Transverse colon (tissue), 4 donors: Measurements from ENCODE around the gene TBC1D30. TPM values are rescaled to one million over a fixed set of nuclear protein-coding genes. Genes with fewer than 3 reads are reported as not detected.
A peak's percentile ranks its signal among the peaks of the same experiment; 100 is the strongest.

Experiments
- DNase-seq: peaks from one replicate; pipeline ENCODE4 v3.0.0-alpha.2; 2019
- H3K27ac ChIP-seq, 4 donors: fragments of 200-600 bp; sonication (generic); 2 replicates each; pipeline ENCODE4 v1.5.1; 2016 to 2018; ENCODE audit warnings: inconsistent platforms in 4 of 4
- H3K27me3 ChIP-seq: fragments of 200-600 bp; sonication (generic); 2 replicates; pipeline ENCODE4 v1.5.1; 2017; ENCODE audit warnings: inconsistent platforms
- H3K36me3 ChIP-seq, 4 donors: fragments of 200-600 bp; sonication (generic); 2 replicates each; pipeline ENCODE4 v1.5.1; 2017 to 2019; ENCODE audit warnings: inconsistent platforms in 4 of 4
- H3K4me1 ChIP-seq, 4 donors: fragments of 200-600 bp; sonication (generic); 2 replicates each; pipeline ENCODE4 v1.5.1; 2017 to 2020; ENCODE audit warnings: inconsistent platforms in 4 of 4
- H3K4me3 ChIP-seq, 4 donors: fragments of 200-600 bp; sonication (generic); 1 replicate in 1 of 4; 2 replicates in 3 of 4; pipeline versions ENCODE4 v1.5.1 to v1.6.1; 2017 to 2019; ENCODE audit warnings: inconsistent platforms in 4 of 4
- H3K9me3 ChIP-seq, 2 donors: fragments of 200-600 bp; sonication (generic); 2 replicates each; pipeline ENCODE4 v1.5.1; 2017 to 2019; ENCODE audit warnings: inconsistent platforms in 2 of 2
- CTCF ChIP-seq, 5 experiments: fragments of 200-600 bp in 3 of 5; fragments of 450-650 bp in 2 of 5; sonication (generic) in 3 of 5; IDR thresholded peaks; 1 replicate in 2 of 5; 2 replicates in 3 of 5; pipeline ENCODE4 v1.5.1; 2016 to 2017; ENCODE audit warnings: antibody characterized with exemption in 5 of 5, inconsistent platforms in 3 of 5, mild to moderate bottlenecking in 2 of 5, moderate library complexity in 1 of 5
- EP300 ChIP-seq: sonication (generic); formaldehyde crosslinking; IDR thresholded peaks from one replicate; pipeline ENCODE4 v1.6.1; 2017; ENCODE audit warnings: antibody characterized with exemption, low read depth
- POLR2A ChIP-seq: fragments of 450-650 bp; IDR thresholded peaks from one replicate; pipeline ENCODE4 v1.6.1; 2016; ENCODE audit warnings: antibody characterized with exemption, mild to moderate bottlenecking, moderate library complexity
- POLR2AphosphoS5 ChIP-seq, 3 donors: sonication (generic); formaldehyde crosslinking; IDR thresholded peaks; one replicate each; pipeline ENCODE4 v1.6.1; 2016; ENCODE audit warnings: antibody characterized with exemption in 3 of 3
- WGBS, 2 donors: methylation state at CpG; one replicate each; pipeline ENCODE4 v1.1.5; 2018; ENCODE audit warnings: low coverage in 1 of 2; 5-methylcytosine and 5-hydroxymethylcytosine counted together
- in situ Hi-C, 4 donors: fragments of 200-750 bp; cut with MboI; loops; one replicate each; pipeline versions ENCODE4 v1.15.0 to v1.15.1; 2017; ENCODE audit warnings: low sequenced_read_pairs in 3 of 4, low pct_ligation_motif_present in 1 of 4, low pct_unique_long_range_greater_than_20kb in 1 of 4
- intact Hi-C: fragments of 100-400 bp; cut with DNase I; formaldehyde crosslinking; loops from one replicate; pipeline ENCODE4 v1.15.1; 2023; ENCODE audit warnings: low total_unique reads
- total RNA-seq, 4 donors: library from RNA; depleted of rRNA; stranded (reverse); fragments of >200 nt; gene quantifications; one replicate each; pipeline ENCODE4 v1.1.0, GENCODE V29; 2016

TBC1D30 gene
- total RNA-seq, 4 donors from 2014 or later, result 0.37 to 9.4 (median 6.5) TPM

- no peak overlapping the region for H3K27ac ChIP-seq
- H3K4me3 ChIP-seq, result no peak overlapping the region
- intact Hi-C loops, result no loop called here
- DNase-seq, result no peak
- no peaks in the 10 kb centered on the region for H3K9me3 ChIP-seq
- H3K4me1 ChIP-seq, result peaks cover 0 to 10% (median 1%) of the 10 kb centered on the region in 4 donors
- 75 to 100% methylated on average over 1 to 3 of the region's 3 CpGs for WGBS, 2 donors
- no peaks in the 10 kb centered on the region for H3K27me3 ChIP-seq
- no peaks in the 10 kb centered on the region for H3K36me3 ChIP-seq
- no peak for TF ChIP-seq POLR2AphosphoS5 (IDR thresholded peaks at IDR 0.05)
- TF ChIP-seq POLR2A, result no peak
- no peak for TF ChIP-seq EP300
- TF ChIP-seq CTCF (IDR thresholded peaks at IDR 0.05), result no peak
- in situ Hi-C loops, result no loop called here
Observed at GRCh38 chr12:64793610-64794009, 30.8 kb upstream of the TBC1D30 start.

- no peaks in the 10 kb centered on the region for H3K36me3 ChIP-seq
- in situ Hi-C loops (no loop called here), intact Hi-C loops (no loop called here)
- TF ChIP-seq EP300, result no peak
- DNase-seq, result no peak
- no peak overlapping the region for H3K4me3 ChIP-seq
- no peaks in the 10 kb centered on the region for H3K27me3 ChIP-seq
- no peaks in the 10 kb centered on the region for H3K9me3 ChIP-seq
- H3K27ac ChIP-seq, result no peak overlapping the region
- 75 to 84% methylated on average over 2 to 3 of the region's 3 CpGs for WGBS, 2 donors
- H3K4me1 ChIP-seq, result peaks cover 0 to 10% (median 1%) of the 10 kb centered on the region in 4 donors
Observed at GRCh38 chr12:64794305-64794704, 30.1 kb upstream of the TBC1D30 start.

- intact Hi-C loops, result no loop called here
- H3K36me3 ChIP-seq, result no peaks in the 10 kb centered on the region
Observed at GRCh38 chr12:64796205-64796845, 28.1 kb upstream of the TBC1D30 start.

GRCh38 chr12:64797156-64797555 lies 27.3 kb upstream of the TBC1D30 start:
- DNase-seq, result no peak
- H3K27me3 ChIP-seq, result no peaks in the 10 kb centered on the region
- WGBS, 2 donors, result 65 to 86% methylated on average over 1 of the region's 1 CpG
- H3K27ac ChIP-seq, result no peak overlapping the region
- H3K4me1 ChIP-seq, result peaks cover 0 to 12% (median 1%) of the 10 kb centered on the region in 4 donors
- TF ChIP-seq CTCF (IDR thresholded peaks at IDR 0.05), result no peak
- TF ChIP-seq EP300, result no peak
- no peak for TF ChIP-seq POLR2A
- H3K4me3 ChIP-seq, result no peak overlapping the region
- in situ Hi-C loops, result no loop called here
- H3K9me3 ChIP-seq, result no peaks in the 10 kb centered on the region
- no peaks in the 10 kb centered on the region for H3K36me3 ChIP-seq
- intact Hi-C loops, result no loop called here

More at GRCh38 chr12:64796205-64796845, 28.1 kb upstream of the TBC1D30 start:
- H3K4me1 ChIP-seq, result peaks cover 0 to 10% (median 1%) of the 10 kb centered on the region in 4 donors
- in situ Hi-C loops, result no loop called here
- no peaks in the 10 kb centered on the region for H3K9me3 ChIP-seq
- no peak overlapping the region for H3K27ac ChIP-seq
- no peaks in the 10 kb centered on the region for H3K27me3 ChIP-seq
- no peak for TF ChIP-seq POLR2AphosphoS5 (IDR thresholded peaks at IDR 0.05)
- peak; percentile 60 to 82 (median 79) for TF ChIP-seq CTCF (IDR thresholded peaks at IDR 0.05)
- no peak for TF ChIP-seq EP300
- no peak for TF ChIP-seq POLR2A
- peak; percentile 68 for DNase-seq
- H3K4me3 ChIP-seq, result no peak overlapping the region
- 50 to 53% methylated on average over 5 of the region's 5 CpGs for WGBS, 2 donors

GRCh38 chr12:64798165-64798564 lies 26.3 kb upstream of the TBC1D30 start:
- in situ Hi-C loops (no loop called here), intact Hi-C loops (no loop called here)
- no peak for DNase-seq

More at GRCh38 chr12:64798165-64798564, 26.3 kb upstream of the TBC1D30 start:
- Histone ChIP-seq H3K27ac (no peak overlapping the region), H3K36me3 (no peaks in the 10 kb centered on the region), H3K9me3 (no peaks in the 10 kb centered on the region), H3K4me3 (no peak overlapping the region), H3K4me1 (peaks cover 0 to 13% (median 1%) of the 10 kb centered on the region in 4 donors), H3K27me3 (no peaks in the 10 kb centered on the region)
- TF ChIP-seq CTCF (IDR thresholded peaks at IDR 0.05) (no peak), EP300 (no peak), POLR2A (no peak), POLR2AphosphoS5 (IDR thresholded peaks at IDR 0.05) (no peak)
